WTC11 (cell line): Measurements from ENCODE around the gene LRIG1. TPM values are rescaled to one million over a fixed set of nuclear protein-coding genes. Genes with fewer than 3 reads are reported as not detected.
A peak's percentile ranks its signal among the peaks of the same experiment; 100 is the strongest.

Experiments
- ATAC-seq: fragments of 200-7000 bp; cut with Tn5 transposase; 2 replicates; pipeline ENCODE4 v1.10.0; 2021; ENCODE audit warnings: mild to moderate bottlenecking, moderate library complexity
- CTCF ChIA-PET: fragments of 300-600 bp; sonication (Branson Sonifier 250); formaldehyde crosslinking; loops from one replicate; lab custom pipeline; 2021; ENCODE audit warnings: antibody characterized with exemption; lab: Charles Lee
- POLR2A ChIA-PET: fragments of 350-600 bp; sonication (Branson Sonifier 250); formaldehyde crosslinking; loops from one replicate; lab custom pipeline; 2021; ENCODE audit warnings: antibody characterized with exemption; lab: Charles Lee
- DNase-seq: peaks from one replicate; pipeline ENCODE4 v3.0.0; 2021; ENCODE audit warnings: low spot score
- H3K27ac Mint-ChIP-seq: 2 replicates; pipeline ENCODE4 v1.8.0; 2021; ENCODE audit warnings: mixed read lengths
- H3K27me3 Mint-ChIP-seq: 2 replicates; pipeline ENCODE4 v1.8.0; 2021; ENCODE audit warnings: low read depth, mild to moderate bottlenecking, moderate library complexity, mixed read lengths
- H3K36me3 Mint-ChIP-seq: 2 replicates; pipeline ENCODE4 v1.8.0; 2021; ENCODE audit warnings: mixed read lengths
- H3K4me1 Mint-ChIP-seq: 2 replicates; pipeline ENCODE4 v1.8.0; 2022; ENCODE audit warnings: mixed read lengths
- H3K4me3 Mint-ChIP-seq: 2 replicates; pipeline ENCODE4 v1.8.0; 2021; ENCODE audit warnings: mild to moderate bottlenecking, moderate library complexity, mixed read lengths
- H3K9me3 Mint-ChIP-seq: 2 replicates; pipeline ENCODE4 v1.8.0; 2021; ENCODE audit warnings: mixed read lengths
- CREM ChIP-seq: sonication (generic); formaldehyde crosslinking; IDR thresholded peaks from 2 replicates; pipeline ENCODE4 v1.8.1; 2022; ENCODE audit warnings: mild to moderate bottlenecking, missing genetic modification reagents, moderate library complexity
- ETV6 ChIP-seq: sonication (generic); formaldehyde crosslinking; IDR thresholded peaks from 2 replicates; pipeline ENCODE4 v1.8.1; 2022; ENCODE audit warnings: mild to moderate bottlenecking, missing genetic modification reagents
- FOXP4 ChIP-seq: sonication (generic); formaldehyde crosslinking; IDR thresholded peaks from 2 replicates; pipeline ENCODE4 v1.8.0; 2022; ENCODE audit warnings: mild to moderate bottlenecking, missing genetic modification reagents
- HMGXB4 ChIP-seq: sonication (generic); formaldehyde crosslinking; IDR thresholded peaks from 2 replicates; pipeline ENCODE4 v1.8.1; 2023; ENCODE audit warnings: mild to moderate bottlenecking, moderate library complexity, missing genetic modification reagents
- IRF1 ChIP-seq: sonication (generic); formaldehyde crosslinking; IDR thresholded peaks from 2 replicates; pipeline ENCODE4 v1.8.0; 2023; ENCODE audit warnings: missing genetic modification reagents
- IRF2 ChIP-seq: sonication (generic); formaldehyde crosslinking; IDR thresholded peaks from 2 replicates; pipeline ENCODE4 v1.8.0; 2022; ENCODE audit warnings: low read depth, missing genetic modification reagents, borderline replicate concordance
- MLX ChIP-seq: sonication (generic); formaldehyde crosslinking; IDR thresholded peaks from 2 replicates; pipeline ENCODE4 v1.8.1; 2023; ENCODE audit warnings: mild to moderate bottlenecking, missing genetic modification reagents, moderate library complexity
- MXD4 ChIP-seq: fragments of 250-450 bp; sonication (Bioruptor Pico); IDR thresholded peaks from 2 replicates; pipeline ENCODE4 v1.8.0; 2021; ENCODE audit warnings: mild to moderate bottlenecking, moderate library complexity, borderline replicate concordance
- NFE2L1 ChIP-seq: sonication (generic); formaldehyde crosslinking; IDR thresholded peaks from 2 replicates; pipeline ENCODE4 v1.8.1; 2023; ENCODE audit warnings: missing genetic modification reagents
- NR3C1 ChIP-seq: sonication (generic); formaldehyde crosslinking; conservative IDR thresholded peaks from 2 replicates; pipeline ENCODE4 v1.8.1; 2023; ENCODE audit warnings: low read depth, mild to moderate bottlenecking, missing genetic modification reagents
- PRRX2 ChIP-seq: fragments of 250-450 bp; sonication (Bioruptor Pico); IDR thresholded peaks from 2 replicates; pipeline ENCODE4 v1.8.0; 2021; ENCODE audit warnings: mild to moderate bottlenecking
- TEAD4 ChIP-seq: sonication (generic); formaldehyde crosslinking; IDR thresholded peaks from 2 replicates; pipeline ENCODE4 v1.8.0; 2022; ENCODE audit warnings: mild to moderate bottlenecking, missing genetic modification reagents
- USF1 ChIP-seq: sonication (generic); formaldehyde crosslinking; IDR thresholded peaks from 2 replicates; pipeline ENCODE4 v1.8.0; 2022; ENCODE audit warnings: mild to moderate bottlenecking, missing genetic modification reagents
- ZNF317 ChIP-seq: sonication (generic); formaldehyde crosslinking; IDR thresholded peaks from 2 replicates; pipeline ENCODE4 v1.8.1; 2023; ENCODE audit warnings: low read depth, mild to moderate bottlenecking, moderate library complexity, missing genetic modification reagents, borderline replicate concordance
- ZNF425 ChIP-seq: fragments of 250-450 bp; sonication (Bioruptor Pico); conservative IDR thresholded peaks from 2 replicates; pipeline ENCODE4 v1.9.0; 2021; ENCODE audit warnings: mild to moderate bottlenecking
- total RNA-seq: library from RNA; stranded (reverse); gene quantifications from 3 replicates; pipeline ENCODE4 v1.2.3, GENCODE V29; 2021

Gene LRIG1
- total RNA-seq, 1 experiment from 2014 or later, result 105 TPM

- TF ChIP-seq ZNF425 (no peak), IRF1 (CRISPR knock-in tag) (no peak), PRRX2 (no peak)
These were observed 113.7 kb downstream of the LRIG1 start (continued) for GRCh38 chr3:66386925-66387650.

- H3K27me3 Mint-ChIP-seq, result no peaks in the 10 kb centered on the region
- ChIA-PET POLR2A (no interaction called here), CTCF (no interaction called here)
- TF ChIP-seq HMGXB4, result no peak
- no peak for TF ChIP-seq USF1 (CRISPR knock-in tag)
- no peak for TF ChIP-seq NR3C1 (CRISPR knock-in tag)
- TF ChIP-seq MLX (CRISPR knock-in tag), result no peak
- no peak for TF ChIP-seq IRF2 (CRISPR knock-in tag)
- no peak for TF ChIP-seq CREM
- TF ChIP-seq FOXP4 (CRISPR knock-in tag), result no peak
- no peak for TF ChIP-seq TEAD4 (CRISPR knock-in tag)
- TF ChIP-seq ETV6 (CRISPR knock-in tag), result no peak
- no peak for TF ChIP-seq NFE2L1 (CRISPR knock-in tag)
- TF ChIP-seq ZNF317 (CRISPR knock-in tag), result no peak
- no peak for TF ChIP-seq MXD4 (CRISPR knock-in tag)
- no peak for ATAC-seq
- no peak for DNase-seq
- H3K27ac Mint-ChIP-seq, result peak overlapping the region; percentile 33; the same call in 1 of the 2 replicates
- no peak overlapping the region for H3K4me3 Mint-ChIP-seq
- H3K9me3 Mint-ChIP-seq, result no peaks in the 10 kb centered on the region
- peaks cover 83% of the 10 kb centered on the region for H3K36me3 Mint-ChIP-seq
- peaks cover 8% of the 10 kb centered on the region for H3K4me1 Mint-ChIP-seq
These were observed 114.6 kb downstream of the LRIG1 start for GRCh38 chr3:66386011-66386924.
